Measurements from ENCODE around the gene KCNIP1. TPM values are rescaled to one million over a fixed set of nuclear protein-coding genes. Genes with fewer than 3 reads are reported as not detected.

KCNIP1 gene
- polyA plus RNA-seq, 1 donor from 2014 or later: 13.8 TPM

DNA sequence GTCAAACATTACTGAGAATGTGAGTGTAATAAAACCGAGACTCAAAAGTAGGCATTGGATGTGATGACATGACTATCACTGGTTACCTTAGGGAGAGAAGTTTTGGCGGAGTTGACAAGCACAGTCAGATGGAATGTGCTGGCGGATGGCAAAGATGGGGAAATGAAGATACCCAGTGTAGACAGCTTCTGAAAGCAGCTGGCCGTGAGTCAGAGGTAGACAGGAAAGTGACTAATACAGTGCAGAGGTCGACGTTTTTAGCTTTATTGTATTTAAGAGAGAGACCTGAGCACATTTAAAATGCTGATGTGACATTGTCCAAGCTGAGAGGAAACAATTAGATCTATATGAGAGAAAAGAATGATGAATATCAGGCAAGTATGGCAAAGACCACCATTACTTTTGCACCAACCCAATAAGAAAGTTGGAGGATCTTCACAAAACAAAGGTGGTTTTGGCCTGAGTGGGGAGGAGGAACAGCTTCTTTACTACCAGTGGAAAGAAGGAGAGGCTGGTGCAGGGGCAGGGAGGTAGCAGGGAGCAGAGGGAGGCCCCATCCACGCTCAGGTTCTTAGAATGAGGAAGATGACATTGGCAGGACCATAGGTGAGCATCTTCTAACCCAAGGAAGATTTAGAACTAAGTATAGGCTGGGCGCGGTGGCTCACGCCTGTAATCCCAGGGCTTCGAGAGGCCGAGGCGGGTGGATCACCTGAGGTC lies 36.7 kb upstream of the KCNIP1 start:
- Histone ChIP-seq H4K20me1 (ENCODE audit: insufficient read depth) (no peaks in the 10 kb centered on the region), H3K27ac (ENCODE audit: low read length) (no peak overlapping the region), H3K4me2 (ENCODE audit: low read length) (no peak overlapping the region), H3K9me2 (ENCODE audit: insufficient read depth, low read length) (no peaks in the 10 kb centered on the region), H3K79me2 (replicated peaks; ENCODE audit: insufficient read depth, low read length) (no peaks in the 10 kb centered on the region), H3K27me3 (ENCODE audit: insufficient read depth, low read depth, low read length) (no peaks in the 10 kb centered on the region), H3K9ac (ENCODE audit: low read length) (no peak overlapping the region), H3K4me3 (ENCODE audit: low read length) (no peak overlapping the region), H3F3A (ENCODE audit: insufficient read depth, low read length, poor library complexity, severe bottlenecking) (no peaks in the 10 kb centered on the region), H3K9me3 (ENCODE audit: low read length) (no peaks in the 10 kb centered on the region), H2AFZ (ENCODE audit: low read depth, low read length) (no peak overlapping the region), H3K36me3 (ENCODE audit: insufficient read depth, low read length) (no peaks in the 10 kb centered on the region)
- TF ChIP-seq, protein P1, sequence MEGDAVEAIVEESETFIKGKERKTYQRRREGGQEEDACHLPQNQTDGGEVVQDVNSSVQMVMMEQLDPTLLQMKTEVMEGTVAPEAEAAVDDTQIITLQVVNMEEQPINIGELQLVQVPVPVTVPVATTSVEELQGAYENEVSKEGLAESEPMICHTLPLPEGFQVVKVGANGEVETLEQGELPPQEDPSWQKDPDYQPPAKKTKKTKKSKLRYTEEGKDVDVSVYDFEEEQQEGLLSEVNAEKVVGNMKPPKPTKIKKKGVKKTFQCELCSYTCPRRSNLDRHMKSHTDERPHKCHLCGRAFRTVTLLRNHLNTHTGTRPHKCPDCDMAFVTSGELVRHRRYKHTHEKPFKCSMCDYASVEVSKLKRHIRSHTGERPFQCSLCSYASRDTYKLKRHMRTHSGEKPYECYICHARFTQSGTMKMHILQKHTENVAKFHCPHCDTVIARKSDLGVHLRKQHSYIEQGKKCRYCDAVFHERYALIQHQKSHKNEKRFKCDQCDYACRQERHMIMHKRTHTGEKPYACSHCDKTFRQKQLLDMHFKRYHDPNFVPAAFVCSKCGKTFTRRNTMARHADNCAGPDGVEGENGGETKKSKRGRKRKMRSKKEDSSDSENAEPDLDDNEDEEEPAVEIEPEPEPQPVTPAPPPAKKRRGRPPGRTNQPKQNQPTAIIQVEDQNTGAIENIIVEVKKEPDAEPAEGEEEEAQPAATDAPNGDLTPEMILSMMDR (IDR thresholded peaks at IDR 0.05; ENCODE audit: poor library complexity, severe bottlenecking): no peak
- TF ChIP-seq EZH2 (IDR thresholded peaks at IDR 0.05; ENCODE audit: borderline replicate concordance, insufficient read depth, low read length, poor library complexity, severe bottlenecking): no peak
- no peak for TF ChIP-seq RAD21 (conservative IDR thresholded peaks at IDR 0.05)
- TF ChIP-seq TAF1 (IDR thresholded peaks at IDR 0.05; ENCODE audit: low read depth): no peak
- TF ChIP-seq, protein P2, sequence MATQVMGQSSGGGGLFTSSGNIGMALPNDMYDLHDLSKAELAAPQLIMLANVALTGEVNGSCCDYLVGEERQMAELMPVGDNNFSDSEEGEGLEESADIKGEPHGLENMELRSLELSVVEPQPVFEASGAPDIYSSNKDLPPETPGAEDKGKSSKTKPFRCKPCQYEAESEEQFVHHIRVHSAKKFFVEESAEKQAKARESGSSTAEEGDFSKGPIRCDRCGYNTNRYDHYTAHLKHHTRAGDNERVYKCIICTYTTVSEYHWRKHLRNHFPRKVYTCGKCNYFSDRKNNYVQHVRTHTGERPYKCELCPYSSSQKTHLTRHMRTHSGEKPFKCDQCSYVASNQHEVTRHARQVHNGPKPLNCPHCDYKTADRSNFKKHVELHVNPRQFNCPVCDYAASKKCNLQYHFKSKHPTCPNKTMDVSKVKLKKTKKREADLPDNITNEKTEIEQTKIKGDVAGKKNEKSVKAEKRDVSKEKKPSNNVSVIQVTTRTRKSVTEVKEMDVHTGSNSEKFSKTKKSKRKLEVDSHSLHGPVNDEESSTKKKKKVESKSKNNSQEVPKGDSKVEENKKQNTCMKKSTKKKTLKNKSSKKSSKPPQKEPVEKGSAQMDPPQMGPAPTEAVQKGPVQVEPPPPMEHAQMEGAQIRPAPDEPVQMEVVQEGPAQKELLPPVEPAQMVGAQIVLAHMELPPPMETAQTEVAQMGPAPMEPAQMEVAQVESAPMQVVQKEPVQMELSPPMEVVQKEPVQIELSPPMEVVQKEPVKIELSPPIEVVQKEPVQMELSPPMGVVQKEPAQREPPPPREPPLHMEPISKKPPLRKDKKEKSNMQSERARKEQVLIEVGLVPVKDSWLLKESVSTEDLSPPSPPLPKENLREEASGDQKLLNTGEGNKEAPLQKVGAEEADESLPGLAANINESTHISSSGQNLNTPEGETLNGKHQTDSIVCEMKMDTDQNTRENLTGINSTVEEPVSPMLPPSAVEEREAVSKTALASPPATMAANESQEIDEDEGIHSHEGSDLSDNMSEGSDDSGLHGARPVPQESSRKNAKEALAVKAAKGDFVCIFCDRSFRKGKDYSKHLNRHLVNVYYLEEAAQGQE (IDR thresholded peaks at IDR 0.05; ENCODE audit: borderline replicate concordance): no peak
- no peak for TF ChIP-seq EP300 (conservative IDR thresholded peaks at IDR 0.05; ENCODE audit: poor library complexity, severe bottlenecking)
- TF ChIP-seq MXI1 (conservative IDR thresholded peaks at IDR 0.05; ENCODE audit: poor library complexity, severe bottlenecking): no peak
- no peak for TF ChIP-seq SMC3 (conservative IDR thresholded peaks at IDR 0.05; ENCODE audit: poor library complexity)
- TF ChIP-seq POLR2AphosphoS5 (IDR thresholded peaks at IDR 0.05): no peak

DNA sequence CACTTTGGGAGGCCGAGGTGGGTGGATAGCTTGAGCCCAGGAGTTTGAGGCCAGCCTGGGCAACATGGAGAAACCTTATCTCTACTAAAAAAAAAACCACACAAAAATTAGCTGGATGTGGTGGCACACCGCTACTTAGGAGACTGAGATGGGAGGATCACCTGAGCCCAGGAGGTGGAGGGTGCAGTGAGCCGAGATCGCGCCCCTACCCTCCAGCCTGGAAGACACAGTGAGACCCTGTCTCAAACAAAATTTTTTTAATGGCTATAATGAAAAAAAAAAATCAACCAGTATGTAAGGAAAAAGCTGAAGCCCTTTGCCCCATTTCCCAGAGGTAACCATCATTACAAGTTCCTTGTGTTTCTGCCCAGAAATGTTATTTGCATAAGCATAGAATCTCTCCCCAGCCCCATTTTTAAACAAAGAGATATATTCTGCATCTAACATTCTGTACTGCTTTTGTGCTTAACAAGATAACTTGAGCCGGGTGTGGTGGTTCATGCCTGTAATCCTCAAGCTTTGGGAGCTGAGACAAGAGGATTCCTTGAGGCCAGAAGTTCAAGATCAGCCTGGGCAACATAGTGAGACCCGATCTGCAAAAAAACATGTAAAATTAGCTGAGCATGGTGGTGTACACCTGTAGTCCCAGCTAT lies 35.1 kb upstream of the KCNIP1 start:
- H4K20me1 ChIP-seq (ENCODE audit: insufficient read depth): no peaks in the 10 kb centered on the region
- TF ChIP-seq EP300 (conservative IDR thresholded peaks at IDR 0.05; ENCODE audit: poor library complexity, severe bottlenecking) (no peak), RAD21 (conservative IDR thresholded peaks at IDR 0.05) (no peak), TAF1 (IDR thresholded peaks at IDR 0.05; ENCODE audit: low read depth) (no peak), SMC3 (conservative IDR thresholded peaks at IDR 0.05; ENCODE audit: poor library complexity) (no peak), EZH2 (IDR thresholded peaks at IDR 0.05; ENCODE audit: borderline replicate concordance, insufficient read depth, low read length, poor library complexity, severe bottlenecking) (no peak), MXI1 (conservative IDR thresholded peaks at IDR 0.05; ENCODE audit: poor library complexity, severe bottlenecking) (no peak), POLR2AphosphoS5 (IDR thresholded peaks at IDR 0.05) (no peak)
- TF ChIP-seq, protein P2 (IDR thresholded peaks at IDR 0.05; ENCODE audit: borderline replicate concordance): no peak
- TF ChIP-seq, protein P1 (IDR thresholded peaks at IDR 0.05; ENCODE audit: poor library complexity, severe bottlenecking): no peak

More for the DNA sequence above, 35.1 kb upstream of the KCNIP1 start:
- no peaks in the 10 kb centered on the region for H3F3A ChIP-seq (ENCODE audit: insufficient read depth, low read length, poor library complexity, severe bottlenecking)
- no peak overlapping the region for H3K4me2 ChIP-seq (ENCODE audit: low read length)
- H3K27ac ChIP-seq (ENCODE audit: low read length): no peak overlapping the region
- no peaks in the 10 kb centered on the region for H3K79me2 ChIP-seq (replicated peaks; ENCODE audit: insufficient read depth, low read length)
- H3K9me2 ChIP-seq (ENCODE audit: insufficient read depth, low read length): no peaks in the 10 kb centered on the region
- H3K36me3 ChIP-seq (ENCODE audit: insufficient read depth, low read length): no peaks in the 10 kb centered on the region
- no peaks in the 10 kb centered on the region for H3K9me3 ChIP-seq (ENCODE audit: low read length)
- no peaks in the 10 kb centered on the region for H3K27me3 ChIP-seq (ENCODE audit: insufficient read depth, low read depth, low read length)
- no peak overlapping the region for H3K4me3 ChIP-seq (ENCODE audit: low read length)
- no peak overlapping the region for H3K9ac ChIP-seq (ENCODE audit: low read length)
- H2AFZ ChIP-seq (ENCODE audit: low read depth, low read length): no peak overlapping the region
